Endometrium (tissue), 2 donors: ENCODE results near the gene TERB1.

Experiments used
- FAIRE-seq: peaks from 2 replicates; lab custom pipeline; 2012; peaks lifted over from hg19 to GRCh38; lab: Jason Lieb, UNC
- donor health status: control.
- donor health status: control.

The TERB1 gene

GRCh38 chr16:66741950-66742808 is 59.2 kb downstream of the TERB1 start:
- FAIRE-seq: no peak

GRCh38 chr16:66741169-66741900 is 60.0 kb downstream of the TERB1 start:
- no peak for FAIRE-seq

- FAIRE-seq: no peak
Measured at GRCh38 chr16:66740533-66740932, 60.9 kb downstream of the TERB1 start.

DNA sequence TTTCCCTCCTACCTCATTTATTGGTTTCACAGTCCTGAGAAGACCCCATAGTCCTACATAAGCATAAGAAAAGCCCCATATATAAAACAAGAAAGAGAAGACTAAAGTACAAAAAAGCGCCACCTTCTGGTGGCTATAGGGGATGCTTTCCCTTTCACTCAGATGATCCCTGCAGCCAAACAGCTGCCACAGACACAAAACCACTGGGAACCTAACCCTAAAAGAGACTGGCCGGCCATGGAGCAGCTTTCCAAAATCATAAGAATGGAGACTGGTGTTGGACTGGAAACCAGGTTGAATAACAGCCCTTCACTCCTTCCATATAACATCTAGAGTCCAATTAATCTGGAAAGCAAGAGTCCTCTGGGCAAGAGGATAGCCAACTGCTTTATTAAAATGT is 61.4 kb downstream of the TERB1 start:
- no peak for FAIRE-seq

DNA sequence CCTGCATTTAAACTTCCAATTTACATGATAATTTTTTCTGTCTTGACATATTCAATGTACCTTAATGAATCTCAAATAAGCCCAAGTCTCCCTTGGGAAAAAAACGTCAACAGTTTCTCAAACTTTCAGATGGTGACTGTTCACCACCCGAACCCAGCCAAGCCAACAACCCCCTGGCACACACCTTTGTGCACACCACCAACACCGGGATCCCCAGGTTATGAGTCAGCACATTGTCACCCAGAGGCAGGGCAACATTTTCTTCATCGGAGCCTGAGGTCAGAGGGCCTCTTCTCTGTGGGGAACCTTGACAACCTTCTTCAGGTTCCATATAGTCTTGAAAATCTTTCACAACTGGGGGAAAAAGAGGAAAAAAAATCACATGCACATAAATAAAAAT is 65.5 kb downstream of the TERB1 start:
- FAIRE-seq: no peak

DNA sequence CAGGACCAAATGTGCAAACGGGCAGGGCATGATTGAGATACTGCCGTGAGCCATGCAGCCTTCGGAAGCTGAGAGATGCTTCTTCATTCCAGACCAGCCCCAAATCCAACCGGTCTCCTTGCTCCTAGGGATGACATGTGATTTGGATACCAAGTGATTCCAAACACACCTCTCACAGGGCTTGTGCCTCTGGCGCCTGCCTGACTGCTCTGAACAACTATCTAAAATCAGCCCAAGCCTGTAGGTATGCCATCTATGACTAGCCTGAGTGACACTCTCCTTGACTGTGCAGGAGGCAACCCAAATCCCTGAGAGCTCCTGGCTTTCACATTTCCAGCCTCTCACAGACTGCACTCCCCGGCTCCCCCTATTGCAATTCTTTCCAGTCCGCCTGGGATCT is 70.3 kb downstream of the TERB1 start:
- no peak for FAIRE-seq

DNA sequence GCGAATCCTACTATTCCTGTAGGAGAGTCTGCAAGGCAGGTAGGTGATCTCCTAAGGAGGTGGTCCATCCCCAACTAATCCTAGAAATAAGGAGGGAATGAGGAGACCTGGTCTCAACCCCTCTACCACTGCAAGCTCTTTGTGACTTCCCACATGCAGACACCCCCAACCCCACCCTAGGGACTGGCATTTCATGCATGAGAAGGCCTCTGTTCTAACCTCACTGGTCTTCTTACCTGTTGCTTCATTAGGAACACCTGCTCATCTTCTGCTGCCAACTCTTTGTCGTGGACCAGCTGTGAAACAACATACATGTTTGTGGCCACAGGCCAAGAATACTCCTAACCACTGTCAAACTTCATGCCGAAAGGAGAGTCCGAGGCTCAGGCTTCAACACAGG is 72.6 kb downstream of the TERB1 start:
- FAIRE-seq: no peak

DNA sequence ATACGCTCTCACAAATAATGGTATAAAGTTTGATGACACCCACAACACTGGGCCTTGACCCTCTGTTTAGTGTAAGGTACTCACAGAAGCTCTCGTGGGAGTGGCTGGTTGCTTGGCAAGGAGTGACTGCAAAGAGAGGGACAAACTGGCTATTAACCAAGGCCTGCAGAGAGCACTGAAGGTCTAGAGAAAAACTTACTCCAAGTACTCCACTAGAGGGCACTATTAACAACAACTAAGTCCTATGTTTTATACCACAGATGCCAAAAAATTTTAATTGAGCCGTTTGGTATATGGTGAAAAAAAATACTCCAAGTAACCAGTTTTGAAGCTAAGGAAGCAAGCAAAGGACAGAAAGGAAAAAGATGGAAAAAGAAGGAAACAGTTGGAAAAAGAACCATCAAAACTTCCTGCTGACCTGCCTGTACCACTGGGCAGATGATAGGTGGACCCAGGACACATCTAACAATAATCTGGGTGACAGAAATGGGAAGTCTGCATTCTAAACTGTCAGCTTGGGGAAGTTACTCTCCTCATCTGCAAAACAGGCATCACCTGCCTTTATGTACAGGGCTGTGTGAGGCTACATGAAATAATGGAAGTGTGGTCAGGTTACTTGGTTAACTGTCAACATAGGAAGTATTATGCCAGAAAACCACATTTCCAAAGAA is 73.1 kb downstream of the TERB1 start:
- FAIRE-seq: peak; percentile 58

GRCh38 chr16:66720766-66721165 is 80.6 kb downstream of the TERB1 start:
- no peak for FAIRE-seq

- FAIRE-seq: no peak
Measured at GRCh38 chr16:66719246-66719645, 82.1 kb downstream of the TERB1 start.

- FAIRE-seq: no peak
Measured at GRCh38 chr16:66717776-66718175, 83.6 kb downstream of the TERB1 start.

DNA sequence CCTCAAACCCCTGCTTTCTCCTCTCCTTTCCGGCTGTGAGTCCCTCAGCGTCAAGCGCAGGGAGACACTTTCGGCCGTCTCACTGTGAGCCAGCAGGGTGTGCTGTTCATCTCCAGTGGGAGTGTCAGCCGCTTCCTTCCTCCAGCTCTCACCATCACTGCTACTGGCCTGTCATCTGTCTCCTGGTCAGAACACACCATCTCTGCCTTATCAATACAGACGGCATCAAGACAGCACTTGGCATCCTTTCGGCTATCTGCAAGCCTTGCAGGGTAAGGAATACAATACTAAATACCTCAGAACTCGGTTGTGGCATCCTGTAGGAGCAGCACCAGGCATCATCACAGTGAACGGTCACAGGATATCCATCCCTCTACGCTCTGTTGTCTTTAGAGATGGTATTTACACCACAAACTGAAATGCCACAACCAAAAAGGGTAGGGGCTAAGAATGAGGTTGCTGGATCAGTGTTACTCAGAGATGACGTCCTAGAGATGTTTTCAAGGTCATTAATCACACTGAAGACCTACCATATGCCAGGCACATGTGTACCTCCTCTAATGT is 84.2 kb downstream of the TERB1 start:
- no peak for FAIRE-seq

DNA sequence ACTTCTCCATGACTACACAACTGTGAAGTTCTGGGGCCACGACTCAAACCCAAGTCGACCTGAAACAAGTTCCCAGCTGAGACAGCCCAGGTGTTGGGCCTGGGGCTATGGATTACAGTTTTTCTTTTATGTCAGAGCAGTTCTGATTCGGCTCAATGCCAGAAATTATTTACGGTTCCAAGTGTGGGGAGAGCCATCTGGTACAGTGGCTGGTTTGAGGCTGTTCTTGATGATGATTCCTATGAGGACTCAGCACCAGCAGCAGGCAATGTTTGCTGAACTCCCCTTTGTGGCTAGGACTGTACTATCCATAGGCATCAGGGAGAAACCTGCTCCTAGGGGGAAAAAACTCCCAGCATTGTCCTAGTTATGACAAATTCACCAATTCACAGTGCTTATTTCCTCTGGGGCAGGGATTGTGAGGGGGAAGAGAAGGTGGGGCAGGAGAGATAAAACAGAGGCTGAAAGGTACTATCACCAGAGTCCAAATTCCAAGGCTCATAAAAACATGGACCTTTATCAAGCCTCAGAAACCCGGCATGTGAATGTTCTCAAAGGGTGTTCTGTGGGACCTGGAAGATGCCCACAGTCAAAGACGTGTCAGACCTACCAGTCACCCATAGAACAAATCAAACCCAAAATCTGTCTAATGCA is 86.6 kb downstream of the TERB1 start:
- no peak for FAIRE-seq

DNA sequence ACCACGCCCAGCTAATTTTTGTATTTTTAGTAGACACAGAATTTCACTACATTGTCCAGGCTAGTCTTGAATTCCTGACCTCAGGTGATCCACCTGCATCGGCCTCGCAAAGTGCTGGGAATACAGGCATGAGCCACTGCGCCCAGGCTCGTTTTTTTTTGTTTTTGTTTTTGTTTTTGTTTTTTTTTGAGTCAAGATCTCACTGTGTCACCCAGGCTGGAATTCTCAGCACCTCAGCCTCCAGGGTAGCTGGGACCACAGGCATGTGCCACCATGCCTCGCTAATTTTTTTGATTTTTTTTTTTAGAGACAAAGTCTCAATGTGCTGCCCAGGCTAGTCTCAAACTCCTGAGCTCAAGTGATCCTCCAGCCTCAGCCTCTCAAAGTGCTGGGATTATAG is 87.3 kb downstream of the TERB1 start:
- FAIRE-seq: no peak

DNA sequence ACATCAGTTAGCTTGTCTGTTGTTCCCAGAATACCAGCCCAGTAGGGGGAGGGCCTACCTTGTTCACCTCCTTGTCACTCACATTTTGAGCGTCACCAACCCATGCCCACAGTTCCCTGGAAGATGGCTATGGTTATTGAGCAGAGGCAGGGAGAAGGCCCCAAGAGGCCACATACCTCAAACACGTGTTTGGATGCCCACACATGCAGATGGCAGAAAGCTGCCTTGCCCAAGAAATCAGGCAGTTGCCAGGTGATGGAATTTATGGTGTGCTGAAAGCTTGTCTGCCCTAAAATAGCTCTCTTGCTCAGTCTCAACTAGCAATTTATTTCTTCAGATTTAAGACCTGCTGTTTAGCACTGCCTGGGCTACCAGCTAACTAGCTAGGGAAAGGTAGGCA is 88.3 kb downstream of the TERB1 start:
- no peak for FAIRE-seq

GRCh38 chr16:66712512-66712911 is 88.9 kb downstream of the TERB1 start:
- FAIRE-seq: no peak

- no peak for FAIRE-seq
Measured at GRCh38 chr16:66711581-66711980, 89.8 kb downstream of the TERB1 start.

- FAIRE-seq: no peak
Measured at GRCh38 chr16:66706506-66706880, 94.9 kb downstream of the TERB1 start.

- no peak for FAIRE-seq
Measured at GRCh38 chr16:66705790-66706505, 95.4 kb downstream of the TERB1 start.
